ENCODE data around the gene ADRA2B. TPM values are rescaled to one million over a fixed set of nuclear protein-coding genes. Genes with fewer than 3 reads are reported as not detected.

Gene ADRA2B
- total RNA-seq, 1 experiment from 2014 or later, result not detected

DNA sequence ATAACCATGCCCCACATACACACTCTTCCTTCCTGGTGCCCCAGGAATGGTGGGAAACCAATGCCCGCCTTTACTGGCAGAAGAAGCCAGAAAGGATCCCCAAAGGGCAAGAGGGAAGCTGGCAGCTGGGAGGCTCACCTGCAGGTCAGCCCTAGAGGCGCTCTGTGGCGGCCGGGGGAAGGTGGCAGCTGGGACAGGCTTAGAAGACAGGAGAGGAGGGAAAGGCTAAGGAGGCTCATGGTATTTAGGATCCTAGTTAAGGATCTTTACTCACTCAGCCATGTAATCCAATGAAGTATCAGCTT is 23.8 kb downstream of the ADRA2B start:
- no peak for DNase-seq
- intact Hi-C loops (cut with micrococcal nuclease; ENCODE audit: unreplicated experiment), result no loop called here
- TF ChIP-seq, protein P1, sequence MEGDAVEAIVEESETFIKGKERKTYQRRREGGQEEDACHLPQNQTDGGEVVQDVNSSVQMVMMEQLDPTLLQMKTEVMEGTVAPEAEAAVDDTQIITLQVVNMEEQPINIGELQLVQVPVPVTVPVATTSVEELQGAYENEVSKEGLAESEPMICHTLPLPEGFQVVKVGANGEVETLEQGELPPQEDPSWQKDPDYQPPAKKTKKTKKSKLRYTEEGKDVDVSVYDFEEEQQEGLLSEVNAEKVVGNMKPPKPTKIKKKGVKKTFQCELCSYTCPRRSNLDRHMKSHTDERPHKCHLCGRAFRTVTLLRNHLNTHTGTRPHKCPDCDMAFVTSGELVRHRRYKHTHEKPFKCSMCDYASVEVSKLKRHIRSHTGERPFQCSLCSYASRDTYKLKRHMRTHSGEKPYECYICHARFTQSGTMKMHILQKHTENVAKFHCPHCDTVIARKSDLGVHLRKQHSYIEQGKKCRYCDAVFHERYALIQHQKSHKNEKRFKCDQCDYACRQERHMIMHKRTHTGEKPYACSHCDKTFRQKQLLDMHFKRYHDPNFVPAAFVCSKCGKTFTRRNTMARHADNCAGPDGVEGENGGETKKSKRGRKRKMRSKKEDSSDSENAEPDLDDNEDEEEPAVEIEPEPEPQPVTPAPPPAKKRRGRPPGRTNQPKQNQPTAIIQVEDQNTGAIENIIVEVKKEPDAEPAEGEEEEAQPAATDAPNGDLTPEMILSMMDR (IDR thresholded peaks at IDR 0.05; ENCODE audit: unreplicated experiment), result no peak
- CTCF ChIA-PET, result interaction anchor here (0.9 to 1.1 kb wide), 3 partner anchors 10 to 337 kb away, joined by 4 to 7 read pairs (median 5); no protein-coding TSS in a partner anchor
- Mint-ChIP-seq H3K9me3 (ENCODE audit: low read depth, unreplicated experiment) (no peaks in the 10 kb centered on the region), H3K27ac (ENCODE audit: unreplicated experiment) (no peak overlapping the region), H3K36me3 (ENCODE audit: insufficient read depth, unreplicated experiment) (no peaks in the 10 kb centered on the region), H3K4me3 (ENCODE audit: low read depth, unreplicated experiment) (no peak overlapping the region), H3K27me3 (ENCODE audit: unreplicated experiment) (no peaks in the 10 kb centered on the region), H3K4me1 (ENCODE audit: low read depth, unreplicated experiment) (peaks cover 19% of the 10 kb centered on the region)
- no TSS peak for BruUV-seq (replicated peaks)

DNA sequence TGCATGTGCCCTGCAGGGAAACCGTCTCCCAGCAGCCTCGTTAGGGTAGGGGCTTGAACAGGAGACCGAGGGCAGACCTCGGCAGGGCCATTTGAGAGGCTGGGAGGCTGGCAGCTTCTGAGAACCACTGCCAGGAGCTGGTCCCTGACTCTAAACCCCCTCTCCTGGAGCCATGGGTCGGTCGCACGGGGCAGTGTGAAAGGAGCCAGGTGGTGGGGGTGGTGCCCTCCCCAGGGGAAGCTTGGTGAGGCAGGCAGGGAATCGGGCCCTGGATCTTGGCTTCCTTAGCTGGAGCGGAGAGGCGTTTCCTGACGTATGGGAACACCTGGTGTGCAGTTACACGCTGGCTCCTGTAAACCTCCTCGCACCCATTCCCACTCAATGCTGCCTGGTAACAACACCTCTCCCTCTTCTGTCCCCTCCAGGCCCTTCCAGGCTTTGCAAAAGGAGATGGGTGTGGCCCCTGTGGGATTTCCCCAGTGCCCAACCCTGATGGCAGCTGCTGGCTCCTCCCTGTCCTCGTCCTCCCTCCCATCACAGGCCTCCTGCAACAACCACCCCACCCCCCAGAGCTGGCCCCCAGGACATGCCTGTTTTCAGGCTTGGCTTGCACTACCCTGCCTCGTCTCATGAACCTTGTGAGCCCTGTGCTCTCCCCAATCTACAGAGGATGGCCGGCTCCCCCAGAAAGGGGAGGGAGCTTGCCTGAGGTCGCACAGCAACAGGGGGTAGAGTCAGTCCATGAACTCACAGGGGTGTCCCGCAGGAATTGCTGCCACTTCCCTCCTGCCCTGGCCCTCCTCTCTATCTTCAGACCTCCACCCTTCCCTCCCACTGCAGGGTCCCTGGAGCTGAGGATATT is 24.4 kb downstream of the ADRA2B start:
- Mint-ChIP-seq H3K4me3 (ENCODE audit: low read depth, unreplicated experiment) (no peak overlapping the region), H3K9me3 (ENCODE audit: low read depth, unreplicated experiment) (no peaks in the 10 kb centered on the region), H3K36me3 (ENCODE audit: insufficient read depth, unreplicated experiment) (no peaks in the 10 kb centered on the region), H3K27ac (ENCODE audit: unreplicated experiment) (no peak overlapping the region), H3K27me3 (ENCODE audit: unreplicated experiment) (no peaks in the 10 kb centered on the region), H3K4me1 (ENCODE audit: low read depth, unreplicated experiment) (peaks cover 19% of the 10 kb centered on the region)
- DNase-seq, result no peak
- intact Hi-C loops (cut with micrococcal nuclease; ENCODE audit: unreplicated experiment), result no loop called here
- BruUV-seq (replicated peaks), result no TSS peak
- CTCF ChIA-PET, result interaction anchor here (0.7 to 1.2 kb wide), 5 partner anchors 8 to 337 kb away, joined by 4 to 7 read pairs (median 4); no protein-coding TSS in a partner anchor
- TF ChIP-seq, protein P1 (IDR thresholded peaks at IDR 0.05; ENCODE audit: unreplicated experiment), result no peak

GRCh38 chr2:96091141-96091710 is 25.1 kb downstream of the ADRA2B start:
- no peak overlapping the region for H3K4me3 Mint-ChIP-seq (ENCODE audit: low read depth, unreplicated experiment)
- no peaks in the 10 kb centered on the region for H3K36me3 Mint-ChIP-seq (ENCODE audit: insufficient read depth, unreplicated experiment)
- no peak overlapping the region for H3K27ac Mint-ChIP-seq (ENCODE audit: unreplicated experiment)
- no peaks in the 10 kb centered on the region for H3K27me3 Mint-ChIP-seq (ENCODE audit: unreplicated experiment)
- H3K9me3 Mint-ChIP-seq (ENCODE audit: low read depth, unreplicated experiment), result no peaks in the 10 kb centered on the region
- intact Hi-C loops (cut with micrococcal nuclease; ENCODE audit: unreplicated experiment), result no loop called here
- peaks cover 19% of the 10 kb centered on the region for H3K4me1 Mint-ChIP-seq (ENCODE audit: low read depth, unreplicated experiment)
- TF ChIP-seq, protein P1 (IDR thresholded peaks at IDR 0.05; ENCODE audit: unreplicated experiment), result no peak
- CTCF ChIA-PET, result interaction anchor here (0.7 to 1.2 kb wide), 2 partner anchors 9 to 16 kb away, joined by 4 read pairs; no protein-coding TSS in a partner anchor
- peak; percentile 36 for DNase-seq
- BruUV-seq (replicated peaks), result no TSS peak

DNA sequence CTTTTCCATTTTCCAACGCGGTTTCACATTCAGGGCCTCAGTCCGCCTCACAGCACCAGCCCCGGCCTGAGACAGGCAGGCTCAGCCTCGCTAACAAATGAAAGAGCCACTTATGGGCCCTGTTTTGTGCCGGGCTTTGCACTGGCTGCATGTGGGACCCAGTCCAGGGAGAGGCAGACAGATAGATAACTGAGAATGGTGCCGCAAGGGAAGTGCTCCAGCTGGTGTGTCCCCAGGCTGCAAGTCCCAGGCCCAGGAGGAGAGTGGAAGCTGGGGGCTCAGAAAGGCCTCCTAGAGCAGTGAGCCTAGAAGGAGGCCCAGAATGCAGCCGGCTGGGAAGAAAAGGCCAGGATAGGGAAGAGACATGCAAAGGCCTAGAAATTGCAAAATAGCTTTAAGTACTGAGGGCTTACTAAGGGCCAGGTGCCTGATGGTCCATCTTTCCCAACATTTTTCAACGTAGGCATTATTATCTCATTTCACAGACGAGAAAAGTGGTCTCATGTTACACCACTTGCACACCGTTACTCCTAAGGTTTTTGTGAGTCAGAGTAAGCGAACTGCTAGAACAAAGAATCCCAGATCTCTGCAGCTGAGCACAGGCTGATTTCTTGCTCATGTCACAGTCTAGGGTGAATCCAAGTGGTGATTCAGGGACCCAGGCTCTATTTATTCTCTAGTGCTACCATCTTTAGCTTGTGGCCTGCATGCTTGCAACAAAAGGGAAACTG is 26.0 kb downstream of the ADRA2B start:
- no peak for DNase-seq
- H3K9me3 Mint-ChIP-seq (ENCODE audit: low read depth, unreplicated experiment), result no peaks in the 10 kb centered on the region
- no peak overlapping the region for H3K4me3 Mint-ChIP-seq (ENCODE audit: low read depth, unreplicated experiment)
- H3K36me3 Mint-ChIP-seq (ENCODE audit: insufficient read depth, unreplicated experiment), result no peaks in the 10 kb centered on the region
- peaks cover 19% of the 10 kb centered on the region for H3K4me1 Mint-ChIP-seq (ENCODE audit: low read depth, unreplicated experiment)
- TF ChIP-seq, protein P1 (IDR thresholded peaks at IDR 0.05; ENCODE audit: unreplicated experiment), result no peak
- no peak overlapping the region for H3K27ac Mint-ChIP-seq (ENCODE audit: unreplicated experiment)
- peaks cover 6% of the 10 kb centered on the region for H3K27me3 Mint-ChIP-seq (ENCODE audit: unreplicated experiment)
- intact Hi-C loops (cut with micrococcal nuclease; ENCODE audit: unreplicated experiment), result no loop called here
- CTCF ChIA-PET, result no interaction called here
- BruUV-seq (replicated peaks), result no TSS peak

Data from Calu3 (cell line).